Thoracic aorta (tissue), 2 donors: ENCODE measurements around the gene DTX3. TPM values are rescaled to one million over a fixed set of nuclear protein-coding genes. Genes with fewer than 3 reads are reported as not detected.

Source experiments
- ATAC-seq: fragments of 150-250 bp; one replicate; pipeline ENCODE4 v1.8.0; 2017; ENCODE audit warnings: low read depth; ENCODE audit not compliant: insufficient number of reproducible peaks, low FRiP score
- DNase-seq: peaks from one replicate; pipeline ENCODE4 v3.0.0-alpha.2; 2020; ENCODE audit warnings: low spot score
- H3K27ac ChIP-seq, 2 donors: fragments of 200-600 bp; sonication (generic); 1 replicate in 1 of 2; 2 replicates in 1 of 2; pipeline ENCODE4 v1.5.1; 2016; ENCODE audit warnings: mild to moderate bottlenecking in 2 of 2, moderate library complexity in 2 of 2
- H3K27me3 ChIP-seq: fragments of 200-600 bp; sonication (generic); replicated peaks from 2 replicates; pipeline ENCODE4 v1.6.0; 2016; ENCODE audit warnings: mild to moderate bottlenecking; ENCODE audit not compliant: insufficient read depth
- H3K36me3 ChIP-seq: fragments of 200-600 bp; sonication (generic); one replicate; pipeline ENCODE4 v1.5.1; 2016
- H3K4me1 ChIP-seq, 2 donors: fragments of 200-600 bp; sonication (generic); 1 replicate in 1 of 2; 2 replicates in 1 of 2; pipeline versions ENCODE4 v1.5.1 to v1.6.0; 2016; ENCODE audit warnings: low read depth in 2 of 2, mild to moderate bottlenecking in 1 of 2; ENCODE audit not compliant: control insufficient read depth in 1 of 2
- H3K4me3 ChIP-seq: fragments of 200-600 bp; sonication (generic); 2 replicates; pipeline ENCODE4 v1.5.1; 2016; ENCODE audit warnings: mild to moderate bottlenecking
- H3K9me3 ChIP-seq: fragments of 200-600 bp; sonication (generic); 2 replicates; pipeline ENCODE4 v1.5.1; 2016
- CTCF ChIP-seq: fragments of 200-600 bp; sonication (generic); IDR thresholded peaks from one replicate; pipeline ENCODE4 v1.5.1; 2019; ENCODE audit warnings: antibody characterized with exemption
- total RNA-seq, 2 donors: library from RNA; depleted of rRNA; stranded (reverse); fragments of >200 nt; gene quantifications; one replicate each; pipeline versions ENCODE4 v1.1.0 to v1.2.3, GENCODE V29; 2016

DTX3 gene
- total RNA-seq, 2 donors from 2014 or later: 37.9 to 55.1 TPM

- Histone ChIP-seq H3K9me3 (no peaks in the 10 kb centered on the region), H3K4me3 (peak overlapping the region; percentile 80), H3K27ac (peak overlapping the region; percentile 97 to 99), H3K36me3 (peaks cover 21% of the 10 kb centered on the region), H3K27me3 (no peaks in the 10 kb centered on the region), H3K4me1 (peaks cover 11 to 66% of the 10 kb centered on the region in 2 donors)
- no peak for TF ChIP-seq CTCF
- no peak for ATAC-seq
- no peak for DNase-seq
Measured at GRCh38 chr12:57609781-57610553, 5.3 kb downstream of the DTX3 start.

- TF ChIP-seq CTCF: no peak
- Histone ChIP-seq H3K4me3 (peak overlapping the region; percentile 80), H3K36me3 (peaks cover 28% of the 10 kb centered on the region), H3K9me3 (no peaks in the 10 kb centered on the region), H3K27ac (peak overlapping the region; percentile 97 to 99), H3K27me3 (no peaks in the 10 kb centered on the region), H3K4me1 (peaks cover 11 to 60% of the 10 kb centered on the region in 2 donors)
- DNase-seq (no peak), ATAC-seq (peak; percentile 28)
Measured at GRCh38 chr12:57610554-57611107, 6.0 kb downstream of the DTX3 start.

- ATAC-seq: peak; percentile 63
- Histone ChIP-seq H3K4me3 (peak within 1 kb of the TSS; percentile 80), H3K9me3 (no peaks in the 10 kb centered on the region), H3K27me3 (no peaks in the 10 kb centered on the region), H3K27ac (peak within 1 kb of the TSS; percentile 97 to 99), H3K36me3 (peaks cover 34% of the 10 kb centered on the region), H3K4me1 (peaks cover 11 to 59% of the 10 kb centered on the region in 2 donors)
- no peak for TF ChIP-seq CTCF
- no peak for DNase-seq
Measured at GRCh38 chr12:57611108-57611826, 6.6 kb downstream of the DTX3 start, which contains the start of gene ARHGEF25. Gene ARHGEF25, plus strand, starts transcription at chr12:57611435. Its CDS starts 460 bp downstream, at chr12:57611895.

GRCh38 chr12:57611827-57612710 lies 7.4 kb downstream of the DTX3 start:
- DNase-seq (no peak), ATAC-seq (no peak)
- Histone ChIP-seq H3K36me3 (peaks cover 33% of the 10 kb centered on the region), H3K4me1 (peaks cover 11 to 59% of the 10 kb centered on the region in 2 donors), H3K9me3 (no peaks in the 10 kb centered on the region), H3K4me3 (peak overlapping the region; percentile 80), H3K27ac (peak overlapping the region; percentile 97 to 99), H3K27me3 (no peaks in the 10 kb centered on the region)
- TF ChIP-seq CTCF: no peak
